GM18508 (cell line): ENCODE results near the gene CCL25.
"Not testable (repeated sequence)": the region's sequence is repeated elsewhere in the genome, so short reads cannot be mapped to it uniquely, and the experiment has no call there.

Experiments
- ATAC-seq: cut with Tn5 transposase; IDR thresholded peaks from one replicate; pipeline ENCODE4 v1.9.1; 2021; ENCODE audit warnings: moderate number of reproducible peaks; ENCODE audit not compliant: insufficient read depth, unreplicated experiment

The CCL25 gene

DNA sequence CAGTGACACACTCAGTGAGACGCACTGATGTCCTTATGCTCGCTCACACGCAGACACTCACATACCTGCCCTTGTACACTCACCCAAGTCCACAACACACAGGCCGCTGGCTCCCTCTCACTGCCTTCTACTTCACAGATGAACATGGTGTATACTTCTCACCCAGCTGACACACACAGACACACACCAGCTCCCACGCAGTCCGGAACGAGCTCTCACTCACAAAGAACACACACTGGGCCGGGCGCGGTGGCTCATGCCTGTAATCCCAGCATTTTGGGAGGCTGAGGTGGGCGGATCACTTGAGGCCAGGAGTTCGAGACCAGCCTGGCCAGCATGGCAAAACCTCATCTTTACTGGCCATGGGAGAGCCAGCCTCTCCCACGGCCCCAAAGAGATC is 31.6 kb downstream of the CCL25 start:
- no peak for ATAC-seq

DNA sequence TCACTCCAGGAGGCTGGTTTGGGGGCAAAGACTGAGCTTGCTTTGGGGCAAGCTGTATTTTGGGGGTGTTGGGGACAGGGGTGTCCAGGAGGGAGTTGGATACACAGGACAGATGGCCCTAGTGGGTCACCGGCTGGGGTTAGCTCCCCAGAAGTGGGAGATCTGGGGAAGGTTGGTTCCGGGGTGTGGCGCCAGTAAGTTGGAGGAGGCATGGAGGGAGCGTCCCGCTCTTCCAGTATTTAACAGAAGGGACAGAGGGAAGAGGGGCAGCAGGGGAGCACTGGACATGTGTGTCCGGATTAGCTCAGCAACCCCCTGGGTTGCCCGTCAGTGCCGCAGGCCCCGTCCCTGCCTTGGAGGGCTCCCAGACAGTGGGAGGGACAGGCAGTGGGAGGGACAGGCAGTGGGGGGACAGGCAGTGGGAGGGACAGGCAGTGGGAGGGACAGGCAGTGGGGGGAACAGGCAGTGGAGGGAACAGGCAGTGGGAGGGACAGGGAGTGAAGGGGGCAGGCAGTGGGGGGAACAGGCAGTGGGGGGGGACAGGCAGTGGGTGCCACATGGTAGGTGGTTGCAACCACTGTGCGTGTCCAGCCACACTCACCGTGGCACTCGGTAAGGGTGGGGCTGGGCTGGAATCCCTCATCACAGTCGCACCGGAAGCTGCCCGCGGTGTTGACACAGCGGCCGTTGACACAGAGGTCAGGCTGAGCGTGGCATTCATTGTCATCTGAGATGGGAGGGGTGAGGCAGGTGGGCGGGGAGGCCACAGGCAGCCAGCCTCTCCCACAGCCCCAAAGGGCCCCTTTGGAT is 33.2 kb downstream of the CCL25 start:
- no peak for ATAC-seq

DNA sequence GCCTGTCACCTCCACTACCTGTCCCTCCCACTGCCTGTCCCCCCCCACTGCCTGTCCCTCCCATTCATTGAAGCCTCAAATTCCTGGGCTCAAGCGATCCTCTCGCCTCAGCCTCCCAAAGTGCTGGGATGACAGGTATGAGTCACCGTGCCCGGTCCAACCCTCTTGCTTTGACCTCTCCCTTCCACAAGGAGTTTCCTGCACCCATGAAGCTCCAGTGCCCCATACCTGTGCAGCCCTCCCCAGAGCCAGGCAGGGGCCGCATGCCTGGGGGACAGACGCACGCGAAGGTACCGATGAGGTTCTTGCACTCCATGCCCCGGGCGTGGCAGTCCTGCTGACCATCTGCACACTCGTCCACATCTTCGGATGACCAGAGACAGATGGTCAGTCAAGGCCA is 34.3 kb downstream of the CCL25 start:
- no peak for ATAC-seq

DNA sequence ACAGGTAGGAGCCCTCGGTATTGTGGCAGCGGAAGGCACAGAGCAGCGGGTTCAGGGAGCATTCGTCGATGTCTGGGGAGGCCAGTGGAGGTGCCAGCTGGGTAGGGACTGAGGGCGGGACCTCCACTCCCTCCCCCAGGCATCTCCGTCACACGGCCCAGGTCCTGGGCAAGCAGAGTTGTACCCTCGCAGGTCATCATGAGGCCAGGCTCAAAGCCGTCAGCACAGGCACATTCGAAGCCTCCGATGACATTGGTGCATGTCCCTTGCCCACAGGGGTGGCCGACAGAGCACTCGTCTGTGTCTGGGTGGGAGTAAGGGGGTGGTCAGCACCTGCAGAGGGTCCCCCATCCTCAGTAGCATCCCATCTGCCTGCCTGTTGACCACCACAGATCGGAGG is 35.3 kb downstream of the CCL25 start:
- ATAC-seq: no peak

DNA sequence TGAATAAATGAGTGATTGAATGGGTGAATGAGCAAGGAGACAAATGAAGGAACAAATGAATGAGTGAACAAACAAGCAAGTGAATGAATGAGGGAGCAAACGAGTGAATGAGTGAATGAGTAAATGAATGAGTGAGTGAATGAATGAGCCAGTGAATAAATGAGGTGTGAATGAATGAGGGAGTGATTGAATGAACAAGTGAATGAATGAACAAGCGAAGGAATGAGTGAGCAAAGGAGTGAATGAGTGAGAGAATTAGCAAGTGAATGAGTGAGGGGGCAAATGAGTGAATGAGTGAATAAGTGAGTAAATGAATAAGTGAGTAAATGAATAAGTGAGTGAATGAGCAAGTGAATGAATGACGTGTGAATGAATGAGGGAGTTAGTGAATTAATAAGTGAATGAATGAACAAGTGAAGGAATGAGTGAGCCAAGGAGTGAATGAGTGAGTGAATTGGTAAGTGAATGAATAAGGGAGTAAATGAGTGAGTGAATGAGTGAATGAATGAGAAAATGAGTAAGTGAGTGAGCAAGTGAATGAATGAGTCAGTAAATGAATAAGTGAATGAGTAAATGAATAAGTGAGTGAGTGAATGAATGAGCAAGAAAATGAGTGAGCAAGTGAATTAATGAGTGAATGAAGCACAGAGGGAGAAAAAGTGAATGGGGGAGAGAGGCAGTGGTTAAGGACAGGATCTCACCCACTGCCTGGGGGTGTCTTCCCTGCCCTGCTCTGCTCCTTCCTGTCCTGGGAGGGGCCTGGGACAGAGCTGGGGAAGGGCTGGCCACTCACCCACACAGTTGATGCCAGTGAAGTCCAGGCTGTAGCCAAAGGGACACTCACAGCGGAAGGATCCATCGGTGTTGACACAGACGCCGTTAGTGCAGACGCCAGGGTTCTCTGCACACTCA is 36.4 kb downstream of the CCL25 start:
- ATAC-seq: no peak

DNA sequence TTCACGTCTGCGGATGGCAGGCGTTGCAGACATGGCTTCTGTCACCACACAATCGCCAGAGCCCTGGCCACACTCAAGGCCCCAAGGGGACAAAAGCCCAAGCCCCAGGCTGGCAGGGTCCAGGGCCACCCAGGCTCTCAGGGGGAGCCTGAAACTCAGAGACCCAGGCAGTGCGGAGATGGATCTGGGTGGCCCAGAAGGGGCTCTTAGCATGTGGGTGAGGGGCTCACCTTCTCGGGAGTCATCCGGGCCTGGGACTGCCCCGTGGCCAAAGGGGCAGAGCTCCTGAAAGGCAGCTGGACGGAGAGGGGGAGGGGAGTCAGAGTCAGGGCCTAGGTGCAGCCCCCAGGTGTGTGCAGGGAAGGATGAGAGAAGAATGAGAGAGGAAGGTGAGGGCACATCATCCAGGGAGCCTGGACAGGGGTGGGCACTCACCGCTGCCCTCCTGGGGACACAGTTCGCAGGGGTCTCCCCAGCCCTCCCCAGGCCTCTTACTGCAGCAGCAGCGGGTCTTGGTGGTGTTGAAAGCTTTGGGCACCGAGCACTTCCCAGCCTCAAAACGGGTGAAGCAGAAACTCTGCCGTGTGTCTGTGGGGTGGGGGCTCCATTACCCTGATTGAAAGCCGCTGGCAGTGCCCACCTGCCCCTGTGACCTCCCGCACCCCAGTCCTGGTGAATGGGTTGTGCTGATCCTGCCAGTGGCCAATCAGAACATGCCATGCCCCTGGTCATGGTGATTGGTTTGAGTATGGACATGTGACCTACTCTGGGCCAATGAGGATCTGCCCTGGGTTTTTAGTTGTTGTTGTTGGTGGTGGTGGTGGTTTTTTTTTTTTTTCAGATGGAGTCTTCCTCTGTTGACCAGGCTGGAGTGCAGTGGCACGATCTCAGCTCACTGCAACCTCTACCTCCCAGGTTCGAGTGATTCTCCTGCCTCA is 37.4 kb downstream of the CCL25 start:
- no peak for ATAC-seq

DNA sequence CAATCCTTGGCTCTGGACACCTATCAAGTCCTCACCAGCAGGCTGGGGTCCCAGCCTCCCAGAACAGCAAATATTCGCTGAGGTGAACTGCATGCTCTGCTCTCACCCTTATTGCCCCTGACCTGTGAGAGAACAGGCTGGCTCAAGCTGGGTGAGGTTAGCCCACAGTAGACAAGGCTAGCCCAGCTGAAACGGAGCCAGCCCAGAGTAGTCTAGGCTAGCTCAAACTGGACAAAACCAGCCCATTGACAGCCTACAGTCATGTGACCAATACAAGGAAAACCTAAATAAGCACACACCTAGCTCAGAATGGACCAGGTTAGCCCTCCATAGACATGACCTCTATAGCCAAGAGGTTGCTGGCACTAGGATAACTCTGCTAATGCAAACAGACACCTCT is 38.4 kb downstream of the CCL25 start:
- ATAC-seq: no peak

DNA sequence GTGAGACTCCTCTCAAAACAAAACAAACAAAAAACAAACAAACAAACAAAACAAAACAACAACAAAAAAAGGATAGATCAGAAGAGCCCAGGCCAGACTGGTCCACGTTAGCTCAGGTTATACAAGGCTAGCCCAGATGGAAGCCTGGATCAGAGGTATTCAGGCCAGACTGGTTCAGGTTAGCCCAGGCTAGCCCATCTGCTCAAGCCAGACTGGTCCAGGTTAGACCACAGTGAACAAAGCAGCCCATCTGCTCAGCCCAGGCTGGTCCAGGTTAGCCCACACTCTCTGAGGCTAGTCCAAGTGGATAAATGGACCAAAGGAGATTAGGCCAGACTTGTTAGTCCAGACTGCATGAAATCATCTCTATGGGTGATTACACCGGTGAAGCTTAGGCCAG is 41.2 kb downstream of the CCL25 start:
- no peak for ATAC-seq

DNA sequence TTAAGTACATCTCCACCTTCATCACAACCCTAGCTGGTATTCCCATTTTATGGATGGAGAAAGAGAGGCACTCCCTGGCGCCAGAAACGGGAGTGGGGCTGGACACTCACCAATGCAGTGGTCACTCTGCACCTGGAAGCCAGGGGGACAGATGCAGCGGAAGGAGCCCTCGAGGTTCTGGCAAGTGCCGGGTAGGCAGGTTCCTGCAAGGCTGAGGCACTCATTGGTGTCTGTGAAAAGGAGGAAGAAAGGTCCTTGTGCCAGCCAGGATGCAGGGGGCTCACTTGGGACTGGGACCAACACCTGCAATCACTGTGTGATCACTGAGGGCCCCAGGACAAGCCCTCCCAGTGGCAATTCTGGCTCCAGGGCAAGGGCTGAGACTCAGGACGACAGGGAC is 41.8 kb downstream of the CCL25 start:
- no peak for ATAC-seq

DNA sequence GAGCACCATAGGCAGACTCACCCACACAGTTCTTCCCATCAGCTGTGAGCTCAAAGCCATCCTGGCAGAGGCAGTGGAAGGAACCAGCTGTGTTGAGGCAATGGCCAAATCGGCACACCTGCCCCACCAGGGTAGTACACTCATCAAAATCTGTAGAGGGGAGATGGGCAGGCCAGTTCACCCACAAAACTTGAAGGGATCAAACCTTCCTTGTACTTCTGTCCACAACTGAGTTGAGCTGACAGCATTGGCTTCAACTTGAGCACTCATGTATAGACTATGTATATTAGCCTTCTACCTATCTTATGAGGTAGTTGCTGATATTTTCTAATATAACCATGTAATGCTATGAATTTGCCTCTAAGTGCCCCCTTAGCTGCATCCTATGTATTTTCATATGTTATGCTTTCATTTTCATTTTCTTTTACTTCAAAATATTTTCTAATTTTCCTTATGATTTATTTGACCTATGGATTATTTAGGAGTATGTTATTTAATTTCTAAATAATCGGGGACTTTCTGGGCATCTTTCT is 42.9 kb downstream of the CCL25 start:
- ATAC-seq: no peak

DNA sequence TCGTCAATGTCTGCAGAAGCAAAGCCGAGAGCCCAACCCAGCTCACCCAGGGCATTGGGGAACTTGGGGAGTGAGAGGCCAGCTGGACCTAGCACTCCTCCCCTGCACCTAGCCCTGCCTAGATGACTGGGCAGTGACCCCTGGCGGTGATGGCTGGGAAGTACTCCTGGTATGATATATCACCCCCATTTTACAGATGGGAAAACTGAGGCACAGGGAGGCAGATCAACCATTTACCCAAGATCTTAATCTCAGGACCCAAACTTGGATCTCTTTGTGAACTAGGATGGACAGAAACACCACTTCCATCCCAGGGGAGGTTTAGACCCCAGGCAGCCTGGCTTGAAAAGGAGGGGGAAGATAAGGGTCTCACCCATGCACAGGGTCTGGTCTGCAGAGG is 43.5 kb downstream of the CCL25 start:
- ATAC-seq: no peak

DNA sequence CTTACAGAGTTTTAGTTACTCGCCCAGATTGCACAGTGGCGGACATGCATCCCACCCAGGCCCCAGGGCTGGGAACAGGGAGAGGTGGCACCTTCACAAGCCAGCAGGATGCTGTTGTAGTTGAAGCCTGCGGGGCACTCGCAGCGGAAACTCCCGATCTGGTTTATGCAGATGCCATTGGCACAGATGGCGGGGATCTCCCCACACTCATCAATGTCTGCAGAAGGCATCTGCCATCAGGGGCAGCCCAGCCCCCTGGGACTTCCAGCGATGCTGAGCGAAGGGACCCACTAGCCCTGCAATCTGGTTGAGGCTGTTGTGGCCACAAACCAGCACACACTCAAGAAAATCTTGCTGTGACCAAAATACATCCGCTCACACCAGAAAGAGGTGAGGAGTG is 44.6 kb downstream of the CCL25 start:
- no peak for ATAC-seq

DNA sequence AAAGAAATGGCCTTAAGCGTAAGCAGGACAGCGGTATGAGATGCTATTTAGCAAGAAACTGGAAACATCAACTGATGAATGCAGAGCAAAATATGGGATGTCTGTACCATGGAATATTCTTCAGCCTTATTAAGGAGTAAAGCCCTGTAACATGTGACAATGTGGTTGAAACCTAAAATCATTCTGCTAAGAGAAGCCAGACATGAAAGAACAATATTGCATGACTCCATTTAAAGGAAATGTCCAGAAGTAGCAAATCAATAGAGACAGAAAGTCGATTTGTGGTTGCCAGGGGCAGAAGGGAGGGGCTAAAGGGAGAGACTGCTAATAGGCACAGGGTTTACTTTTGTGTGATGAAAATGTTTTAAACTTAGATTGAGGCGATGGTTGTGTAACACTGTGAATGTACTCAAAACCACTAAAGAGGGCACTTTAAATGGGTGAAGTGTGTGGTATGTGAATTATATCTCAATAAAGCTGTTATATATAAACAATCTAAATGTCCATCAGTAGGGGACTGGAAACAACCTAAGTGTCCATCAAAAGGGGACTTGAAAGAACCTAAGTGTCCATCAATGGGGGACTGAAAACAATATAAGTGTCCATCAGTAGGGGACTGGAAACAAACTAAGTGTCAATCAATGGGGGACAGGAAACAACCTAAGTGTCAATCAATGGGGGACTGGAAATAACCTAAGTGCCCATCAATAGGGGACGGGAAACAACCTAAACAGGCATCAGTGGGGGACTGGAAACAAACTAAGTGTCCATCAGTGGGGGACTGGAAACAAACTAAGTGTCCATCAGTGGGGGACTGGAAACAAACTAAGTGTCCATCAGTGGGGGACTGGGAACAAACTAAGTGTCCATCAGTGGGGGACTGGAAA is 45.4 kb downstream of the CCL25 start:
- no peak for ATAC-seq

DNA sequence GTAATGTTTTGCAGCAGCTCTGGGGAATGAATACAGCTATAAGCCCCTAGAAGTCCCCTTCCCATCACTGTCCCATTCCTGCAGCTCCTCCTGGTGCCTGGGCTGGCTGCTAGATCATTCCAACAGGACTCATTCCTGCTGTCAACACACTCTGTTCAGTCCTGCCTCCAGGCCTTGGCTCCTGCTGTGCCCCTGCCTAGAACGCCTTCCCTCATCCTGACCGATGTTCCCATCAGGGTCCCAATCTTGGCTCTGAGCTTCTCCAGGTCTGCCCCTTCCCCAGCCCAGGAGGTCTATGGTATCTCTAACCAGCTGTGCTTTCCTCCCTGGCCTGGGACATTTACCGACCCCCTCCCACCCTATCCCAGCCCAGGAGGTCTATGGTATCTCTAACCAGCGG is 48.8 kb downstream of the CCL25 start:
- no peak for ATAC-seq

DNA sequence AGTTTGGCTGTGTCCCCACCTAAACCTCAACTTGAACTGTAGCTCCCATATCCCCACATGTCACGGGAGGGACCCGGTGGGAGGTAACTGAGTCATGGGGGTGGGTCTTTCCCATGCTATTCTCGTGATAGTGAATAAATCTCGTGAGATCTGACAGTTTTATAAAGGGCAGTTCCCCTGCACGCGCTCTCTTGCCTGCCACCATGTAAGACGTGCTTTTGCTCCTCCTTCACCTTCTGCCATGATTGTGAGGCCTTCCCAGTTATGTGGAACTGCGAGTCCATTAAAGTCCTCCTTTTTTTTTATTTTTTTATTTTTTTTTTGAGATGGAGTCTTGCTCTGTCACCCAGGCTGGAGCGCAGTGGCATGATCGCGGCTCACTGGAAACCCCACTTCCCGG is 49.4 kb downstream of the CCL25 start:
- not testable (repeated sequence) for ATAC-seq

DNA sequence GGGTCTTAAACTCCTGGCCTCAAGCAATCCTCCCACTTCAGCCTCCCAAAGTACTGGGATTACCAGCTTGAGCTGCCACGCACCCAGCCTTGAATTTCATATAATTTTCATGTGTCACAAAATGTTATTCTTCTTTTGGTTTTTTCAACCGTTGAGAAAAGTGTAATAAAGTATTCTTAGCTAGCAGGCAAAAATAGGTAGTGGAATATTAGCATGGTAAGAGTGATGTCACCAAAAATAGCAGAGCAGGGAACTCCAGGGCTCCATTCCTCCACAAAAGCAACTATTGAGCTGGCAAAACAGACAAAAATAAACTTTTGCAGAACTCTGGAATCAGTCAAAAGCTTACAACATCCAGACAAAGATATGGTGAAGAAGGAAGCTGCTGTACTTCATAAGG is 52.9 kb downstream of the CCL25 start:
- no peak for ATAC-seq

DNA sequence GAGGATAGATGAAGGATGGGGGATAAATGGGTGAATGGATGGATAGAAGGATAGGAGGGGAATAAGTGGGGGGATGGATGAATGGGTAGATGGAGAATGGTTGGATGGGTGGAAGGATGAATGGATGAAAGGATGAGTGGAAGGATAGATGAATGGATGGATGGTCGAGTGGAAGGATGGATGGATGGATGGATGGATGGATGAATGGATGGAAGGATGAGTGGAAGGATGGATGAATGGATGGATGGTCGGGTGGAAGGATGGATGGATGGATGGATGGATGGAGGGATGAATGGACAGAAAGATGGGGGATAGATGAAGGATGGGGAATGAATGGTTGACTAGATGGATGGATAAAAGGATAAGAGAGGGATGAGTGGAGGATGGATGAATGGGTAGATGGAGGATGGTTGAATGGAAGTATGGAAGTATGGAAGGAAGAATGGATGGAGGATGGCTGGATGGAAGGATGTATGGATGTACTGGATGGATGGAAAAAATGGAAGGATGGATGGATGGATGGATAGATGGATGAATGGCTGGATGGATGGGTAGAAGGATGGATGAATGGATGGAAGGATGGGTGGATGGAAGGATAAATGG is 54.8 kb downstream of the CCL25 start:
- no peak for ATAC-seq

DNA sequence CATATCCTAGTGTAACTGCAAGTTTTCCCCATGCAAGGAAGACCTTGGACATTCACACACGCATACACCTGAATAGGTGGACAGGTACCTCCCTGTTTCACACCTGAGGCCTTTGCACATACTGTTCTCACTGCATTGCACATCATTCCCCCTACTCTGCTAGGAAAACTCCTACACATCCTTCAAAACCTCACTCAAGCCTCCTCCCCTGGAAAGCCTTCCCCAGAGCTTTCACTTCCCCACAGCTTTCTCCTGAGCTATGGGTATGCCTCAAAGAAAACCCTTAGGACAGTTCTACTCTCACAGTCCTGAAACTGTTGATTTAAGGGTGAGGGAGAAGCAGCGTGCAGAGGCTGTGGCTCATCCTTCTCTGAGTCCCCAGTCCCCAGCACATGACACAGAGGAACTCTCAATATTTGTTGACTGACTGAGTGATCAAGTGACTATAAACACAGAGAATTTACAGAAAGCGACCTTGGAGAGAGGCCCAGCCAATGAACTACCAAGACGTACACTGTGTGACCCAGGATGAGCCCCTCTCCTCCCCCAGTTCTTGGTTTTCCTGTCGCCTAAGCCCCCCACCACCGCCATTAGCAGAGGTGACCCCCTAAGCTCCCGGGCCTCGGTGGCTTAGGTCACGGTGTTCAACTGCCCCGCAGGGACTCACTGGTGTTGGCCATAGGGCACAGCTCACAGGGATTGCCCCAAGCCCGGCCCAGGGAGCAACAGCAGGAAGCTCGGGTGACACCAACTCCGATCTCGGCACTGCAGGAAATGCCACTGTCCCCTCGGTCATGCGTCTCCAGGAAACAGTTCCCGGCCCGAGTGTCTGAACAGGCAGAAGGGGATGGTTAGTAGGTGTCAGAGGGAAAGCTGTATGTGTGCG is 56.2 kb downstream of the CCL25 start:
- no peak for ATAC-seq
